Coronary artery (tissue), 2 donors: ENCODE results near the gene ZBTB43.
A peak's percentile ranks its signal among the peaks of the same experiment; 100 is the strongest.

Experiments
- DNase-seq: peaks from one replicate; pipeline ENCODE4 v3.0.0-alpha.2; 2017; ENCODE audit warnings: low spot score
- H3K27ac ChIP-seq, 2 donors: fragments of 200-600 bp; sonication (generic); one replicate each; pipeline ENCODE4 v1.5.1; 2016 to 2019
- H3K4me3 ChIP-seq: fragments of 200-600 bp; sonication (generic); 2 replicates; pipeline ENCODE4 v1.5.1; 2016; ENCODE audit warnings: mild to moderate bottlenecking, moderate library complexity
- TF ChIP-seq, protein P1 (sequence below): fragments of 200-600 bp; sonication (generic); IDR thresholded peaks from one replicate; pipeline ENCODE4 v1.5.1; 2019; ENCODE audit warnings: antibody characterized with exemption

Gene ZBTB43

DNA sequence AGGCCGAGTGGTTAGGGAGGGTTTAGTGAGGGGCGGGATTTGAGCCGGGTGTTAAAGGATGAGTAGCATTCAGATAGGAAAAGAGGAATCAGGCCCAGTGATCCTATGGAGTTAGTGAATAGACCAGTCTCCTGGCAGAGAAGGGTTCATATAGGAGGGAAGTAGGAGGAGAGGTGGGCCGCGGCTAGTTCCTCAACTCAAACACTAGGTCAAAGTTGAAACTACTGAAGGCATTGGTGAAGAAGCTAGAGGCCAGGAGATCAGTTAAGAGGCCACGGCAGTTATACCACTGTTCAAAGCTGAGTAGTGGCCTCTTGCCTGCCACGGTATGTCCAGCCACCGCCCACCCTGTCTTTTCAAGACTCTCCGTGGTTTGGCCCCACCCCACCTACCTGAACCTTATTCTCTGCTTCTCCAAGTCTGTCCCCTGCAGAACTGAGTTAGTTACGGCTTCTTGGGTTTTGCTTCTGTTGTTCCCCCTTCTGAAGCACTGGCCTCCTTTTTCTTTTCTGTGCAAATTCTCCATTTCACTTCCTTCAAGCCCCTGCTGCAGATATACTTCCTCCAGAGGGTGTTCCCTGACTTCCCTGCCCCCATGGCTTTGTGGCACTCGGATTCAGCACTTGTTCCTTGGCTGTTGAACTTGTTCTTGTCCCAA lies 57.4 kb downstream of the ZBTB43 start:
- TF ChIP-seq, protein P1, sequence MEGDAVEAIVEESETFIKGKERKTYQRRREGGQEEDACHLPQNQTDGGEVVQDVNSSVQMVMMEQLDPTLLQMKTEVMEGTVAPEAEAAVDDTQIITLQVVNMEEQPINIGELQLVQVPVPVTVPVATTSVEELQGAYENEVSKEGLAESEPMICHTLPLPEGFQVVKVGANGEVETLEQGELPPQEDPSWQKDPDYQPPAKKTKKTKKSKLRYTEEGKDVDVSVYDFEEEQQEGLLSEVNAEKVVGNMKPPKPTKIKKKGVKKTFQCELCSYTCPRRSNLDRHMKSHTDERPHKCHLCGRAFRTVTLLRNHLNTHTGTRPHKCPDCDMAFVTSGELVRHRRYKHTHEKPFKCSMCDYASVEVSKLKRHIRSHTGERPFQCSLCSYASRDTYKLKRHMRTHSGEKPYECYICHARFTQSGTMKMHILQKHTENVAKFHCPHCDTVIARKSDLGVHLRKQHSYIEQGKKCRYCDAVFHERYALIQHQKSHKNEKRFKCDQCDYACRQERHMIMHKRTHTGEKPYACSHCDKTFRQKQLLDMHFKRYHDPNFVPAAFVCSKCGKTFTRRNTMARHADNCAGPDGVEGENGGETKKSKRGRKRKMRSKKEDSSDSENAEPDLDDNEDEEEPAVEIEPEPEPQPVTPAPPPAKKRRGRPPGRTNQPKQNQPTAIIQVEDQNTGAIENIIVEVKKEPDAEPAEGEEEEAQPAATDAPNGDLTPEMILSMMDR, result no peak
- H3K27ac ChIP-seq, result peak overlapping the region in 1 of 2 donors; percentile 93
- no peak for DNase-seq
- H3K4me3 ChIP-seq, result peak overlapping the region; percentile 82

DNA sequence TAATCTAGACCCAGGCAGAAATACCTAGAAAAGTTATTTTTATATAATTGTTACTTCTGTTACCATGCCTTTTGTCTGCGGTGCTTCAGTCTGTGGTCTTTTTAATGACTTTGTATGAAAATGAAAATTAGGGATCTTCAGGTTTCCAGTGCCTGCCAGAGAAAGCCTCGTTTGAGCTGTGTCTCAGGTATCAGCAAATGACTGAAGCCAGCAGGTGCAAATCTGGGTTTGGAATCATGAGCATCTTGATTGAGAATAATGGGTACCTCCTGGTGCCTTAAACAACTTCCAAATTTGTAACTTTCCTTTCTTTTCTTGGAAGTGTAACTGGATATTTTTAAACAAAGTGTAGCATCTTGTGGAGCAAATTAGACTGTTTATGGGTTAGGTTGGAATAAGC lies 59.9 kb downstream of the ZBTB43 start:
- H3K27ac ChIP-seq, result no peak overlapping the region
- no peak for DNase-seq
- TF ChIP-seq, protein P1, result no peak

DNA sequence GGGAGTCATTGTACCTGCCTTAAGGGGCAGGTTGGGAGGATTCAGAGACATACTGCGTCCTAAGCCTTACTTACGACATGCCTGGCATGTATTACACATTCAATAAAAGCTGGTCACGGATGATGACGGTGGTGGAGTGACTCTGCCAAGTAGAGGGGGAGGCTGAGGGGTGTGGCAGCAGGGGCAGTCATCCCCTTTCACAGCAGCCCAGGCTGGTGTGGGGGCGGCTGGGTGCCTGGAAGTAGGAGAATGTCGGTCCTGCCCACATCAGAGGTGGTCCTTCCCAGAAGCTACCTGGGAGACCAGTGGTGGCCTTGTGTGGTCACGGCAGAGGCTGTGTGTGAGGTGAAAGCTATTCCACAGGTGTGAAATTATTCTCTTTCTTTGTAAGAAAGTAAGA lies 64.5 kb downstream of the ZBTB43 start:
- TF ChIP-seq, protein P1, result no peak
- Histone ChIP-seq H3K27ac (no peak overlapping the region), H3K4me3 (no peak overlapping the region)
- DNase-seq, result no peak

More for the DNA sequence above, 59.9 kb downstream of the ZBTB43 start:
- no peak overlapping the region for H3K4me3 ChIP-seq

DNA sequence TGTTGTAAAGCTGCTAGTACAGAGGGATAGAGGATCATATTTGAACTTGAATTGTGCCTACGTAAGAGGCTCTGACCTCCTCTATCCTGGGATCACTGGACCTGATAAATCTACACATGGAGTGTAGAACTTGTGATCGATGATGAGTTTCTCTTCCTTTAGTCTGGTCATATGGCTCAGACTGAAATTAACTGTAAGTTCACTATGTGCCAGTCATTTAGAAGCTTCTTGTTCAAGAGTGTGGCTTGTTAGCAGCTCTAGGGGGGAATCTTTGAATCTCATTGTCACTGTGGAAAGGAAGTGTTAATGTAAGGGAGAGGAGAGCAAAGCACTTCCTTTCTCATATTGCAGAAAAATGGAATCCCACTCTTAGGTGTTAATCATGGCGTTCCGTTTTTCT lies 67.7 kb downstream of the ZBTB43 start:
- H3K4me3 ChIP-seq, result no peak overlapping the region
- TF ChIP-seq, protein P1, result no peak
- no peak overlapping the region for H3K27ac ChIP-seq
- DNase-seq, result no peak

DNA sequence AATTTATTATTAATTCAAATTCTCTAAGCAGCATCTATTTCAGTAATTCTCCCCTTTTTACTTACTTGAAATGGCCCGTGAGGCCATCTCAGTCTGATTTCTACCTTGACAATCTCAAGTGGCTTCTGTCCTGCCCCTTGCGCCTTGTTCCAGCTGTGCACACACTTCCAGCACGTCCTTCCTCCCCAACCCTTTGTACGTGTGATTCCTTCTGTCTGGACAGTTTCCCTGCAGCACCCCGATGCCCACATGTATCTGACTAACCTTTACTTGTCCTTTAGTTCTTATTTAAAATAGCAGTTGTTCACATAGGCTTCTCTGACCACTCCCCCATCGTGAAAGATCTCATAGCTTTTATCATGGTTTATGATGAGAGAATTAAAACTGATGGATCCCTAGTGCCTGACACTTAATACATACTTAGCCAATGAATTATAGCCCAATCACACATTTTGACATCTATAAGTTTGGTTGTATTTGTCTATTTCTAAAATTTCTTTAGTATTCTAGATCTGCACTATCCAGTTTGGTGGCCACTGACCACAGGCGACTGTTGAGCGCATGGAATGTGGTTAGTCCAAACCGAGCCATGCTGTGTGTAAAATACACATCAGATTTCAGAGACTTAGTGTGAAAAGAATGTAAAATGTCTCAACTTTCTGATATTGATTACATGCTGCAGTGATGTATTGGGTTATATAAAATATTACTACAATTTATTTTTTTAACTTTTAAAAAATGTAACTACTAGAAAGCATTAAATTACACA lies 69.9 kb downstream of the ZBTB43 start:
- TF ChIP-seq, protein P1, result no peak
- no peak for DNase-seq
- H3K27ac ChIP-seq, result no peak overlapping the region
- H3K4me3 ChIP-seq, result no peak overlapping the region

DNA sequence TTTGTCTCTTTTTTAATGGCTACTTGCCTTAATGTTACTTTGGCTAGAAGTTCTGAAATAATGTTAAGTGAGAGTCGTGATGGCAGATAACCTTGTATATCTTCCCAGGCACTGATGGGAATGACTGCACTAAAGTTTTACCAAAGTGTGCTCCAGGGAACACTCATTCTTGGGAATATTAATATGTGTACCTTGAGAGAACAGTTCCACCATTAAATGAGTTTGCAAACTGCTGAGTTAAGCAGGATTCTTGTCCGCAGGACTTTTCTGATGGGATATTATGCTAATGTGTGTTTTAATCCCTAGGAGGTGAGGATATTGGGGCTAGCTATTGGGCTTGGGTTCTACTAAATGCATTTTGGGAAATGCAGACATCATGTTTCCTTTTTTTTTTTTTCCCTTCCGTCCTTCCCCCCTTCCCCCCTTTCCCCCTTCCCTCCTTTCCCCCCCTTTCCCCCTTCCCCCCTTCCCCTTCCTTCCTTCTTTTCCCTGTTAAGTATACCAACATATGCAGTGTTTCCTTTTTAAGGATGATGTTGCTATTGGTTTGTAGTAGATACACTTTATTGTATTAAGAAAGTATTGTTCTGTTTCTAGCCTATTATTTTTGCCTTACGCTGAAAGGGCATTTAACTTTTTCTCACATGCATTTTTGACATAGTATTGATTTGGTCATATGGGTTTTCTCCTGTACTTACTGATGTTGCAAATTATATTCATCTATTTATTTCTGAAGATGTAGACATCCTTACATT lies 71.1 kb downstream of the ZBTB43 start:
- TF ChIP-seq, protein P1, result no peak
- Histone ChIP-seq H3K27ac (no peak overlapping the region), H3K4me3 (no peak overlapping the region)
- no peak for DNase-seq
